Natural killer cell (primary cell): ENCODE data around the gene KLHL35. TPM values are rescaled to one million over a fixed set of nuclear protein-coding genes. Genes with fewer than 3 reads are reported as not detected.

Source experiments
- ATAC-seq, 3 donors: fragments of 150-1000 bp in 2 of 3; fragments of 200-7000 bp in 1 of 3; cut with Tn5 transposase; 1 replicate in 1 of 3; 2 replicates in 2 of 3; pipeline ENCODE4 v1.10.0; 2021; ENCODE audit warnings: mild to moderate bottlenecking in 2 of 3, moderate library complexity in 2 of 3
- DNase-seq, 2 donors: peaks; one replicate each; pipeline versions ENCODE4 v3.0.0 to v3.0.0-alpha.2; 2013 to 2021; ENCODE audit warnings: mixed read lengths in 1 of 2
- H3K27ac ChIP-seq: one replicate; pipeline ENCODE4 v1.5.1; 2013; ENCODE audit warnings: mild to moderate bottlenecking, low read length
- H3K27me3 ChIP-seq: one replicate; pipeline ENCODE4 v1.6.1; 2013; ENCODE audit warnings: low read length; ENCODE audit not compliant: control insufficient read depth, insufficient read depth
- H3K36me3 ChIP-seq: one replicate; pipeline ENCODE4 v1.6.1; 2013; ENCODE audit warnings: low read length; ENCODE audit not compliant: control insufficient read depth, insufficient read depth
- H3K4me1 ChIP-seq: one replicate; pipeline ENCODE4 v1.6.1; 2013; ENCODE audit warnings: low read length; ENCODE audit not compliant: control insufficient read depth, insufficient read depth
- H3K4me3 ChIP-seq: one replicate; pipeline ENCODE4 v1.5.1; 2013; ENCODE audit warnings: low read length
- H3K9me3 ChIP-seq: one replicate; pipeline ENCODE4 v1.6.1; 2013; ENCODE audit warnings: low read length; ENCODE audit not compliant: control insufficient read depth, insufficient read depth
- H3K27ac Mint-ChIP-seq, 2 donors: one replicate each; pipeline ENCODE4 v1.8.0; 2022; ENCODE audit warnings: mild to moderate bottlenecking in 2 of 2, mixed read lengths in 2 of 2, moderate library complexity in 1 of 2
- H3K27me3 Mint-ChIP-seq, 2 donors: one replicate each; pipeline ENCODE4 v1.8.0; 2022; ENCODE audit warnings: low read depth in 2 of 2, mixed read lengths in 2 of 2
- H3K36me3 Mint-ChIP-seq: one replicate; pipeline ENCODE4 v1.8.0; 2022; ENCODE audit warnings: mixed read lengths
- H3K4me1 Mint-ChIP-seq, 2 donors: one replicate each; pipeline ENCODE4 v1.8.0; 2022; ENCODE audit warnings: mixed read lengths in 2 of 2
- H3K4me3 Mint-ChIP-seq: one replicate; pipeline ENCODE4 v1.8.0; 2022; ENCODE audit warnings: mild to moderate bottlenecking, moderate library complexity, mixed read lengths
- H3K9me3 Mint-ChIP-seq, 2 donors: one replicate each; pipeline ENCODE4 v1.8.0; 2022; ENCODE audit warnings: mixed read lengths in 2 of 2
- WGBS: methylation state at CpG from one replicate; pipeline ENCODE4 v1.1.7; 2013; ENCODE audit warnings: missing lambda C conversion rate; ENCODE audit not compliant: insufficient coverage; 5-methylcytosine and 5-hydroxymethylcytosine counted together
- intact Hi-C: fragments of 100-400 bp; cut with micrococcal nuclease; formaldehyde crosslinking; loops from one replicate; pipeline ENCODE4 v1.14.2; 2022
- total RNA-seq, 4 donors: library from RNA; stranded (reverse); fragments of 120-200 nt in 1 of 4; gene quantifications; one replicate each; pipeline versions ENCODE4 v1.2.3 to v1.2.4, GENCODE V29; 2013 to 2022
- TF ChIP-seq, protein P1 (sequence below): fragments of 200-600 bp; IDR thresholded peaks from one replicate; pipeline ENCODE4 v1.8.0; 2022; ENCODE audit warnings: antibody characterized with exemption

KLHL35 gene
- total RNA-seq, 3 donors from 2014 or later (not counting 1 experiment from before 2014, with no cell fraction given): 0.40 to 0.93 (median 0.54) TPM

DNA sequence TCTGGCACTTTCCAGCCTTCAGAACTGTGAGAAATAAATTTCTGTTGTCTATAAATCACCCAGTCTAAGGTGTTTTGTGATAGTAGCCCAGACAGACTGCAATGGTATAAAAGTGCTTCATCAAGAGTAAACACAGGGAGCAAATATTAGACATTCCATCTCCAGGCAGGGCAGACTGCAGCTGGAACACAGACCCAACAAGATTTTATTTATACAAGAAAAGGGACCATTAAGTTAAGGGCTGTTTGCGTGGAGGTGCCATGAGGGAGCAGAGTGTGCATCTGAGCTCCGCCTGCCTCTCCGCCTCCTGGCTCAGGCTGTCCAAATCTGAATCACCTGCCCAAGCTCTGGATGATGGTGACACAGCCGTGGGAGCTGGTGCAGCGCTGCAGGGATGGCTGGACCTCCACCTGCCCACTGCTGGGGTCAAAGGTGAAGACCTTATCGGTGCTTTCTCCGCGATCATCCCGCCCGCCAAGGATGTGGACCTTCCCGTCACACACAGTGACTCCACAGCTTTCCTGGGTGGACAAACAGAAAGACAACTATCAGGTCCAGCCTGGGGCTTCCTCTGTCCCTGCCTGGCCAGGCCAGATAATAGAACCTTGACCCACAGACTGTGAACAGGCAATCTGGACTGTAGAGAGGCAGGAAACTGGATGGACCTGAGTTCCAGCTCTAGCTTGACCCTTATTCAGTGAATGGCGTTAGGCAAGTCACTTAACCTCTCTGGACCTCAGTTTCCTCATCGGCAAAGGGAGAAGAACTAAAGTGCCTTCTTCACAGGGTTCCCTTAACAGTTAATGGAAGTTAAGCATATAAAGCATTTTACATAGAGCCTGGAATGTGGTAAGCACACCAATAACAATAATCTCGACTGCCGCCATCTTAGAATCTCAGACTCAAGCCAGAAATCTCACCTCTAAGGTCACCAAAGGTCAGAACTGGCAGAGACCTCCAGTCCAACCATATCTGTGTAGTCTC is 10.5 kb downstream of the KLHL35 start:
- Histone ChIP-seq H3K4me3 (no peak overlapping the region), H3K36me3 (no peaks in the 10 kb centered on the region), H3K27me3 (peaks cover 2% of the 10 kb centered on the region), H3K27ac (no peak overlapping the region), H3K9me3 (no peaks in the 10 kb centered on the region), H3K4me1 (no peaks in the 10 kb centered on the region)
- WGBS: 97% methylated on average over 15 of the region's 15 CpGs
- DNase-seq (no peak), ATAC-seq (no peak)
- Mint-ChIP-seq H3K4me1 (no peaks in the 10 kb centered on the region), H3K4me3 (no peak overlapping the region), H3K27ac (no peak overlapping the region), H3K36me3 (no peaks in the 10 kb centered on the region), H3K27me3 (no peaks in the 10 kb centered on the region), H3K9me3 (no peaks in the 10 kb centered on the region)
- TF ChIP-seq, protein P1, sequence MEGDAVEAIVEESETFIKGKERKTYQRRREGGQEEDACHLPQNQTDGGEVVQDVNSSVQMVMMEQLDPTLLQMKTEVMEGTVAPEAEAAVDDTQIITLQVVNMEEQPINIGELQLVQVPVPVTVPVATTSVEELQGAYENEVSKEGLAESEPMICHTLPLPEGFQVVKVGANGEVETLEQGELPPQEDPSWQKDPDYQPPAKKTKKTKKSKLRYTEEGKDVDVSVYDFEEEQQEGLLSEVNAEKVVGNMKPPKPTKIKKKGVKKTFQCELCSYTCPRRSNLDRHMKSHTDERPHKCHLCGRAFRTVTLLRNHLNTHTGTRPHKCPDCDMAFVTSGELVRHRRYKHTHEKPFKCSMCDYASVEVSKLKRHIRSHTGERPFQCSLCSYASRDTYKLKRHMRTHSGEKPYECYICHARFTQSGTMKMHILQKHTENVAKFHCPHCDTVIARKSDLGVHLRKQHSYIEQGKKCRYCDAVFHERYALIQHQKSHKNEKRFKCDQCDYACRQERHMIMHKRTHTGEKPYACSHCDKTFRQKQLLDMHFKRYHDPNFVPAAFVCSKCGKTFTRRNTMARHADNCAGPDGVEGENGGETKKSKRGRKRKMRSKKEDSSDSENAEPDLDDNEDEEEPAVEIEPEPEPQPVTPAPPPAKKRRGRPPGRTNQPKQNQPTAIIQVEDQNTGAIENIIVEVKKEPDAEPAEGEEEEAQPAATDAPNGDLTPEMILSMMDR: no peak
- intact Hi-C loops: no loop called here

DNA sequence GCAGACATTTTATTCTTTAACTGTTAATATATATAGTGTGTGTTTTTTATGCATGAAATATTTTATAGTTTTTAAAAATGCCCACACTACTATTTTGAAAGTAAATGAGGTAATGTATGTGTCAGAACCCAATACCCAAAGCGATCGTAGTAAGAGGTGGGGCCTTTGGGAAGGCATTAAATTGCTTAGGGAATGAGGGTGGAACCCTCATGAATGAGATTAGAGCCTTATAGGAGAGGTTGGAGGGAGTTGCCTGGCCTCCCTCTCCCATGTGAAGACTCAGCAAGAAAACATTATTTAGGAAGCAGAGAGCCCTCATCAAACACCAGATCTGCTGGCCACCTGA is 11.1 kb downstream of the KLHL35 start:
- no peak overlapping the region for H3K4me3 Mint-ChIP-seq
- no peaks in the 10 kb centered on the region for H3K27me3 ChIP-seq
- H3K9me3 ChIP-seq: no peaks in the 10 kb centered on the region
- intact Hi-C loops: no loop called here
- H3K9me3 Mint-ChIP-seq: no peaks in the 10 kb centered on the region
- no peak overlapping the region for H3K27ac ChIP-seq
- H3K36me3 ChIP-seq: no peaks in the 10 kb centered on the region
- no peak for ATAC-seq
- H3K27ac Mint-ChIP-seq: no peak overlapping the region
- no peaks in the 10 kb centered on the region for H3K36me3 Mint-ChIP-seq
- 97% methylated on average over 2 of the region's 2 CpGs for WGBS
- TF ChIP-seq, protein P1: no peak
- no peaks in the 10 kb centered on the region for H3K27me3 Mint-ChIP-seq
- DNase-seq: no peak
- no peaks in the 10 kb centered on the region for H3K4me1 Mint-ChIP-seq
- no peak overlapping the region for H3K4me3 ChIP-seq
- no peaks in the 10 kb centered on the region for H3K4me1 ChIP-seq

DNA sequence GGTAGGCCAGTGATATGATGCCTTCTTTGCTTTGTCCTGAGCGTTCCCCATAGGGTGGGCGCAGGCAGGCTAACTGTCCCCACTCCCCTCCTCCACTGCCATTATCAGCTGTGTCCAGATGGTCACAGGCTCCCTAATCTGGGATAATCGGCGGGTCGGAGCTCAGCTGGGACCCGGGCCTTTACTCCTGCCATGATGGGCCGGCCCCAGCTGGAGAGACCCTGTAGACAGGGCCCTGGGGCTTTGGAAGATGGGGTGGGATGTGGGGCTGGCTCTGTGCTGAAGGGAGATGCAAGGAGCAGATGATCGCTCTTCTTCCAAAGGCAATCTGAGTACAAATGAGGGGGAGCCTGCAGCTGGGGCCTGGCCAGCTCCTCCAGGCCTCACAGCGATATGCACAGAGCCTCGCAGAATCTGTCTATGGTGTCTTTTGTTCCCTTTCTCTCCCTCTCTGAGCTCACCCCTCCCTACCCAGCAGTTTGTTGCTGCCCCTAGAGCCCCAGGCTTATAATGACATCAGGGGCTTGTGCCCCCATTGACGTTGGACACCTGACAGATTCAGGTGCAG is 11.9 kb downstream of the KLHL35 start:
- Histone ChIP-seq H3K9me3 (no peaks in the 10 kb centered on the region), H3K4me3 (no peak overlapping the region), H3K27ac (no peak overlapping the region), H3K4me1 (no peaks in the 10 kb centered on the region), H3K27me3 (no peaks in the 10 kb centered on the region), H3K36me3 (no peaks in the 10 kb centered on the region)
- no peak overlapping the region for H3K27ac Mint-ChIP-seq
- no peak for ATAC-seq
- H3K4me1 Mint-ChIP-seq: no peaks in the 10 kb centered on the region
- TF ChIP-seq, protein P1: no peak
- 95% methylated on average over 11 of the region's 11 CpGs for WGBS
- no peaks in the 10 kb centered on the region for H3K36me3 Mint-ChIP-seq
- H3K9me3 Mint-ChIP-seq: no peaks in the 10 kb centered on the region
- DNase-seq: no peak
- H3K27me3 Mint-ChIP-seq: no peaks in the 10 kb centered on the region
- intact Hi-C loops: no loop called here
- H3K4me3 Mint-ChIP-seq: no peak overlapping the region
